GM18499 (cell line): ENCODE results near the gene PSMA3.
A peak's percentile ranks its signal among the peaks of the same experiment; 100 is the strongest.

Experiments
- ATAC-seq: cut with Tn5 transposase; IDR thresholded peaks from one replicate; pipeline ENCODE4 v1.9.1; 2021; ENCODE audit warnings: moderate number of reproducible peaks; ENCODE audit not compliant: insufficient read depth, unreplicated experiment

The PSMA3 gene

DNA sequence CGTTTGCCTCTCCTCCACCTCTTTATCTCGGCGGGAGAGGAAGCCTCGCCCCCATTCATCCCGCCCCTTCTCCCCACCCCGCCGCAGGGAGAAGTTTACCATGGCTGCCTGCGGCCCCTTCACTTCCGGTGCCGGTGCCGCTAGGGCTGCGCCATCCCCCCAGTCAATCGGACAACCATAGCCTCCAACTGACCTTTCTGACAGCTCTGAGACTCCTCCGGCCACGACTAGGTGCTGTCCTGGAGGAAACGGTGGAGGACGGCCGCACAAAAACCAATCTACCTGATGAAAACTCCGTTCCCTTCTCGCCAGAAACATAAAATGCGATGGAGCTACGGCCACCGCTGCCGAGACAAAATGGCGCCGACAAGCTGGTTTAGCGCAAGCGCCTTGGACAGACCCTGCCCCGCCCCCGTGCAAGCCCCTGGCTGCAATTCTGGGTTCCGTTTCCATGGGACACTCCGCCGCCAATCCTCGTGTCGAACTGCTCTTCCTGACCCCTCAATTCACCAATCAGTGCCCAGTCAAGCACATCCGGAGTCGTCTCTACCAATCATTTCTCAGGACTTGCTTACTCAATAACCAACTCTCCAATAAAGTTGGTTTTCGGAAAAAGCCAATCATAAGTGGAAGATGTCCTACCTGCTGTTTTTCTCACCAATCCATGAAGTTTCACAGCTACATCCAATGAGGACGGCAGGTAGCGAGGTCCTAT is 53.3 kb downstream of the PSMA3 start:
- ATAC-seq = peak; percentile 69

DNA sequence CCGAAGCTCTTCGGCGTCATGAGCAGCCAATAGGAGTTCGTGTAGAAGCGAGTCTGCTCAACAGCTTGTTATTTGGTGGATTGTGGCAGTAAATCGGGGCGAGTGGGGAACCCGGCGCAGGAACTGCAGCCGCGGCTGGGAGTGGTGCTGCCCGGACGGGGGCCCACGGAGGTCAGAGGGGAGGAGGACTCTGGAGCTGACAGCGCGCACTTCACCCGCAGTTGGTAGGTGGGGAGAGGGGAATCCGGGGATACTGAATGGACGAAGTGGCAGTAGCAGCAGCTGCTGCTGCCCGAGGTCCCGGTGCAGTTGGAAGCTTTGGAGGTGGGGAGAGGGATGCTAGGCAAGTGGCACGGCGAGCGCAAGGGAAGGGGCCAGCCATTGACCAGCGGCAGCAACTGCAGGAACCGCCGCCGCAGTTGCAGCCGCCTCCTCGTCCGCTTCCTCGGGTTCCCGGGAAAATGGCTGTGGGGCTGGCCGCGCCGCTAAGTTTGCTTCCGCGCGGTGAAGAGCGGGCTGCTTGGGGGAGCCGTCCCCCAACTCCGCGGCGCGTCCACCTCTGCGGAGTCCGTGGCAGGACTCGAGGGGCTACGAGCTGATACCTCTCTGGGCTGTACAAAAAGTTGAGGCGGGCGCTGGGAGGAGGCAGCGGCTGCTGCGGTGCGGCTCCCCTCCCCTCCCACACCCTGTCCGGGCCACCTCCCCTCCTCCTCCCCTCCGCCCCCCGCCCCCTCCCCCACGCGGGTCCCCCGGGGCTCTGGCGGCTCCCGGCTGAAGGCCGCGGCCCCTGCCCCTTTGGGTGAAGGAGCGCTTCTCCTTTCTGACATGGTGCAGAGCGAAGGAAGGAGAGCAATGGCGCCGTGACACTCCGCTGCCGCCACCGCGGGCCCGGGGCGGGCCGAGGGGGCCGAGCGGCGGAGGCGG is 54.1 kb downstream of the PSMA3 start, which contains the start of gene ARID4A:
ARID4A (plus strand) TSS at position 79 of the 924 bp plus-strand sequence. CDS start 1,300 bp downstream, outside the sequence.
- no peak for ATAC-seq

DNA sequence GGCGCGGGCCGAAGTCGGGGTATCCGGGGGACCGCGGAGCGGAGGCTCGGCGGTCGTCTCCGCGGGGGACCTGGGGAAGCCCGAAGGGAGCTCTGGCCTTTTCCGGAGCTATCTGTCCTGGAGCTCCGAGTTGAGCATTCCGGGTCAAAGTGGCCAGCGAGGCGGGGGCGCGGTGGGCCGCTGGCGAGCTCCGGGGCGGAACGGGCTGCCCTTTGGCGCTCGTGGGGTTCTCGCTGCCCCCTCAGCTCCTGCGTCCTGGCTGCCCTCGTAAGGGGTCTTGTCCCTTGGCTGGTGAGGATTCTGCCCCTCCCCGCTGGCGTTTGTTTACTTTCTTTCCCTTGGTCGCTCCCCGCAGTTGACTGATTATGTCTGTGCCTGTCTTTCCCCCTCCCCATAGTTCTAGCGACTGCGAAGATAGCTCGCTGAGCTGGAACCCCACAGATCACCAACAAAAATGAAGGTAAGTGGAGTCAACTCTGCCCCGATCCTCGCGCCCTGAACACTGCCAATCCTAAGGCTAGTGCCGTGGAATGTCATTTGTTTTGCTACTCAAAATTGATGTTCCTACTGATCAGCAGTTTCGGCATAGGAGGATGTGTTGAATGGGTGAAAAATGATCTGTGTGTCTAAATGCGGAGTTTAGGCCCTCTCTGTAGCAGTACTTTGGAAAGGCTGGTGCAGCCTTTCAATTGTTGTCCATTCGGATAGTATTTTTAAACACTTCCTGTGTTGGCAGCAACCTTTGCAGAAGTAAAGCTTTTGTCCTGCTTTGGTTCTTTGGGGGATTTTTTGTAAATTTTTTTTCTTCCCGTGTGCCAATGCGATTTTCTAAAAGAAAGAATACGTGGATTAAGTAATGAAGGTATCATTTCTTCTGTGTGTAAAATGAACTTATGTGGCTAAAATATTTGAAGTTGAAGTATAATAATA is 55.0 kb downstream of the PSMA3 start:
- no peak for ATAC-seq

DNA sequence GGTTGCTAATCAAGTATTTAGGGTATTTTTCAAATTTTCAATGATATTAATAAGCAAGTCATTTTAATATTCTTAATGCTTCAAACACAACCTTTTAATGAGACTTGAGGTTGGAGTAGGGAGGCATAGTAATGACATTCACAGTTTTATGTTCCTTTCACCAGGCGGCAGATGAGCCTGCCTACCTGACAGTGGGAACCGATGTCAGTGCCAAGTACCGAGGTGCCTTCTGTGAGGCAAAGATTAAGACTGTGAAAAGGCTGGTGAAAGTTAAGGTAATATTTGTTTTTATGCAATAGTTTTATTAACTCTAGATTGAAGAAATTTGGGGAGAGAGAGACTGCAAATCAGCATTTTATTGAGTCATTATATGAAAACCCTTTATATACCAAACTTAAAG is 56.8 kb downstream of the PSMA3 start:
- ATAC-seq = no peak

DNA sequence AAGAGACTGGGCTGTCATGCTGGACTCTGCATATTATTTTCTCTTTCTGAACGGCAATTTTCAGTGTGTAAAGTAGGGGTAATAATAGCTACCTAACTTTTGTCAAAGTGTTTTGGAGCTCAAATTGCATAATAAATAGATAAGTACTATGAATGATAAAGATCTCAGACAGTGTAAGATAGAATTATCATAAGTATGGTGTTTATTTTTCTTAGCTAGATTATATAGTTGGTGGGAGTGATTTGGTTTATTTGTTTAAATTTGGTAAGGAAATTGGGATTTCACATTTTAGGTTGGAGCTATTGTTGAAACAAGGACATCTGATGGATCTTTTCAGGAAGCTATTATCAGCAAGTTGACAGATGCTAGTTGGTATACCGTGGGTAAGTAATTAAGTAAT is 61.1 kb downstream of the PSMA3 start:
- no peak for ATAC-seq

DNA sequence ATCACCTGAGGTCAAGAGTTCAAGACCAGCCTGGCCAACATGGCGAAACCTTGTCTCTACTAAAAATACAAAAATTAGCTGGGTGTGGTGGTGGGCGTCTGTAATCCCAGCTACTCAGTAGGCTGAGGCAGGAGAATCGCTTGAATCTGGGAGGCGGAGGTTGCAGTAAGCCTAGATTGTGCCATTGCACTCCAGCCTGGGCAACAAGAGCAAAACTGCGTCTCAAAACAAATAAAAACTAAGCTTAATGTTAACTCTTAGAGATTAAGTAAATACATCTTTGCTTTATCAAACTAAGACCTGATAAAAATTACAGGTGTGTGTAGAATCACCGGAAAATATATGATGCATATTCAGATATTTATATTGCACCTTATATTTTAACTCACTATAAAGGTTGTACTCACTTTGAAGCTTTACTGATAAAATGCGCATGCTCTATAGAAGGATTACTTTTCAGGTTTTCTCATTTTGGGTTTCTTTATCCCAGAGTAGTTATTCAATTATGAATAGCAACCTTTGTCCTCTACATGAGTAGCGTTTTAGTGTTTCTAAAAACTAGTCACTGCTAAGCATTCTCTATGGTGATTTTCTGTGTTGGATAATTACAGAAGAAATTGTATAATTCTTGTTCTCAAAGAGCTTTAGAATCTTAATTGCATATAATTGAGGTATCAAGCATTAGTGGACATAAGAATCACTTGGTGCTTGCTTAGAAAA is 63.1 kb downstream of the PSMA3 start:
- ATAC-seq = no peak

DNA sequence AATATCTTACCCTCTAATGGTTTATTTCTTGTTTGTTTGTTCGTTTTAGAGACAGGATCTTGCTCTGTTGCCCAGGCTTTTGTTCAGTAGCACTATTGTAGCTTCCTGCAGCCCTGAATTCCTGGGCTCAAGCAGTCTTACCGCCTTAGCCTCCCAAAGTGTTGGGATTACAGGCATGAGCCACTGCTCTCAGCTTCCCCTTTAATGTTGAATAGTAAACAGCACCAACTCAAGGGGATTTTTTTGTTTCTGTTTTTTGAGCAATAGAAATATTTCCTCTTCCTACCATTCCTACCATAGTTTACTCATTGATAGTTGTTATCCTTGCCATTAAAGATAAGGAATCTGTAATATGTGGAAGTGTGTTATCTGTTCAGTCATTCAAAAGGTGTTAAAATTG is 64.4 kb downstream of the PSMA3 start:
- ATAC-seq = no peak

DNA sequence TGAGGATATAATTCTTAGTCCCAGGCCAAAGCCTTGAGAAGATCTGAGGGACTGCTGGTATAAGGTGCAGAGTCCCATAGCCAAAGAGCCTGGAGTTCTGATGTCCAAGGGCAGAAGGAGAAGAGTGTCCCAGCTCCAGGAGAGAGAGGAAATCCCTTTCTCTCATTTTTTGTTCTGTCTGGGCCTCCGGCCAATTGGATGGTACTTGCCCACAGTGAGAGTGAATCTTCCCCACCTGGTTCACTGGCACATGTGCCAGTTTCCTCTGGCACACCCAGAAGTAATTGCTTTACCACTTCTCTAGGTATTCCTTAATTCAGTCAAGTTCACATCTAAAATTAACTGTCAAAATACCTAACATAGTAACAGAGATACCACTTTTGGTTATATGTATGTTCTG is 69.1 kb downstream of the PSMA3 start:
- no peak for ATAC-seq

DNA sequence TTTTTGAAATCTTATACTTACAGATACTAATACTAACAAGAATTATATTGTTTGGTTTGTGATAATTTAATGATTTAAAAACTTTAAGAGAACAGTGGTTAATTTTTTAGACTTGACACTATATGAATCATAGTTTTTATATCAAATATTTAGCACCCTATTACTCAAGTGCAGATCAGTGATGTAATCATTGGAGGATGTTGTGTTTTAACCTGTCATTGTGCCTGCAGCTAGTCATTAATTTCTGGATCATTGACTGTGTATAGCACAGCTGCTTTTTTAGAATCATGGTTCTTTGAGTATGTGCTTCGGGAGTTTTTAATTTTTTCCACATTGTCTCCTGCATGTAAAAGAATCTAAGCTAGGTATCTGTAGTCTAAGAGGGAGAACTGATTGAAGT is 71.0 kb downstream of the PSMA3 start:
- no peak for ATAC-seq
